Measurements from ENCODE around the gene CSTPP1.
A peak's percentile ranks its signal among the peaks of the same experiment; 100 is the strongest.

CSTPP1 gene

GRCh38 chr11:47175746-47176327 is 239.3 kb downstream of the CSTPP1 start:
- TF ChIP-seq CTCF (IDR thresholded peaks at IDR 0.05; ENCODE audit: extremely low read depth, missing control alignments): no peak
- no peak for DNase-seq (ENCODE audit: low spot score)

DNA sequence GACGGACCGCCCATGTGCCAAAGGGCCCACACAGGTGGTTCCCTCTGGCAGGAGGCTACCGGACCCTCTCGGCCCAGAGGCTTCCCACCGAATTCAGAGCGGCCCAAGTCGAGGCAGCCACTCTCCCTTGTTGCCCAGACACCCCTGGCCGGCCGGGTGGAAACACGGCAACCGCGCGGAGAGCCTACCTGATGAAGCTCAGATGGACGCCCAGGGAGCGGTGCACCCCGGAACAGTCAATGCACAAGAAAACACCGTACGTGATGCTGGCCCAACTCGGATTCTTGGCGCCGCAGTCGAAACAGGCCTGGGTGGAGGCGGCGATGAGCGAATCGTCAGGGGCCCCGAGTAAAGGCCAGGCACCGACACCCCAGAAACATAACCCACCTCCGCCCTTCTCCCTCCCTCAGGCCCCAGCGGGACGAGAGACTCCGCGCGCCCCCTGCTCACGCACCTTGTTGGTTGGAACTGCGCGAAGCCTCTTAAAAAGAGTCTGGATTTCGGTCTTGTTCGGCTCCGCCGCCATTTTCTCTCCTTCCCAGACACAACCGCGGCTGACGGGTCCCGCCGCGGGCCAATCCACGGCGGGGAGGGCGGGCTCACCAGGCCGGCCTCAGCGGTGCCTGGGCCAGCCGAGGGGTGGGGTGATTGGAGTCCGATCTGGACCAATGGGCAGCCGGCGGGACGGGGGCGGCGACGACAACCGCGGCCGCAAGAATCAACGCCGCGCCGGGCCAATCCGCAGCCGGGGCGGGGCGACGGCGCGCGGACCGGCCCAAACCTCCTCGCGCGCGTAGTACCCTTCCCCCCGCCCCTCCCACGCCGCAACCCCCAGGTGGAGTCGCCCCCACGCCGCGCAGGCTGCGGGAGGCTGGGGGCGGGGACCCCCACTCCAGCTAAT is 240.0 kb downstream of the CSTPP1 start, which contains the start of gene ARFGAP2:
ARFGAP2 (minus strand) TSS at position 552 of the 901 bp plus-strand sequence; CDS start at position 526, 26 bp downstream.
- peak; percentile 100 for DNase-seq (ENCODE audit: low spot score)
- no peak for TF ChIP-seq CTCF (IDR thresholded peaks at IDR 0.05; ENCODE audit: extremely low read depth, missing control alignments)

GRCh38 chr11:47177229-47177845 is 240.8 kb downstream of the CSTPP1 start:
- peak; percentile 59 for TF ChIP-seq CTCF (IDR thresholded peaks at IDR 0.05; ENCODE audit: extremely low read depth, missing control alignments)
- DNase-seq (ENCODE audit: low spot score): peak; percentile 90

GRCh38 chr11:47177846-47178245 is 241.3 kb downstream of the CSTPP1 start:
- DNase-seq (ENCODE audit: low spot score): no peak
- TF ChIP-seq CTCF (IDR thresholded peaks at IDR 0.05; ENCODE audit: extremely low read depth, missing control alignments): no peak

DNA sequence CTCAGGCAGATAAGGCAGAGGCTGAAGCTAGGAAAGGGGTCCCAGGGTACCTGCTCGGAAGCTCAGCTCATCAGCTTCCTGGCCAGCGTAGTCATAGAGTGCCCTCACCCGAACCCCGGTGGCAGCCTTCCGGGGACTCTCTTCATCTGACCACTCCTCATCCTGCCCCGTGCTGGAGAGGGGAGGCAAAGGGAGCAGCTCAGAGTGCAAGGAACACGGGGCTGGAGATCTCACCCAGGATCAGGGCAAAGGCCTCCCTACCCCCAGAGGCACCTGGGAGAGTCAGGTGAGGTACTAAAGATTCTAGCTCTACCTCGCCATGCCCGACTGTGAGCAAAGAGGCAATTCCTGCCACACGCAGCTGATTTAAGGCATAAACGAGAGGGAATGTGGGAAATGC is 241.8 kb downstream of the CSTPP1 start:
- no peak for DNase-seq (ENCODE audit: low spot score)
- TF ChIP-seq CTCF (IDR thresholded peaks at IDR 0.05; ENCODE audit: extremely low read depth, missing control alignments): no peak

GRCh38 chr11:47178737-47179654 is 242.4 kb downstream of the CSTPP1 start:
- DNase-seq (ENCODE audit: low spot score): no peak
- TF ChIP-seq CTCF (IDR thresholded peaks at IDR 0.05; ENCODE audit: extremely low read depth, missing control alignments): no peak
